SK-N-SH (cell line): ENCODE data around the gene AIP.

Experiments
- CHD2 ChIP-seq: fragments of 150-350 bp; IDR thresholded peaks from 2 replicates; pipeline ENCODE4 v1.6.1; 2018; ENCODE audit warnings: low read length; ENCODE audit not compliant: partially characterized antibody
- FOSL2 ChIP-seq: IDR thresholded peaks from 2 replicates; pipeline ENCODE4 v1.4.0; 2012; ENCODE audit warnings: low read depth, mild to moderate bottlenecking, moderate library complexity, borderline replicate concordance
- RAD21 ChIP-seq: IDR thresholded peaks from 2 replicates; pipeline ENCODE4 v1.6.1; 2012; ENCODE audit warnings: mild to moderate bottlenecking, low read length
- TAF1 ChIP-seq: IDR thresholded peaks from 2 replicates; pipeline ENCODE4 v1.6.1; 2012; ENCODE audit warnings: low read depth, mild to moderate bottlenecking, low read length, moderate library complexity, borderline replicate concordance
- TEAD4 ChIP-seq: IDR thresholded peaks from 2 replicates; pipeline ENCODE4 v1.4.0; 2012; ENCODE audit warnings: mild to moderate bottlenecking, borderline replicate concordance; ENCODE audit not compliant: insufficient read depth
- TF ChIP-seq, protein P1 (sequence below): fragments of 200-600 bp; sonication (generic); IDR thresholded peaks from 2 replicates; pipeline ENCODE4 v1.6.1; 2017; ENCODE audit warnings: antibody characterized with exemption, mild to moderate bottlenecking, moderate library complexity
- TF ChIP-seq, protein P2 (sequence below): IDR thresholded peaks from 2 replicates; pipeline ENCODE4 v1.4.0; 2012; ENCODE audit warnings: low read depth

DNA sequence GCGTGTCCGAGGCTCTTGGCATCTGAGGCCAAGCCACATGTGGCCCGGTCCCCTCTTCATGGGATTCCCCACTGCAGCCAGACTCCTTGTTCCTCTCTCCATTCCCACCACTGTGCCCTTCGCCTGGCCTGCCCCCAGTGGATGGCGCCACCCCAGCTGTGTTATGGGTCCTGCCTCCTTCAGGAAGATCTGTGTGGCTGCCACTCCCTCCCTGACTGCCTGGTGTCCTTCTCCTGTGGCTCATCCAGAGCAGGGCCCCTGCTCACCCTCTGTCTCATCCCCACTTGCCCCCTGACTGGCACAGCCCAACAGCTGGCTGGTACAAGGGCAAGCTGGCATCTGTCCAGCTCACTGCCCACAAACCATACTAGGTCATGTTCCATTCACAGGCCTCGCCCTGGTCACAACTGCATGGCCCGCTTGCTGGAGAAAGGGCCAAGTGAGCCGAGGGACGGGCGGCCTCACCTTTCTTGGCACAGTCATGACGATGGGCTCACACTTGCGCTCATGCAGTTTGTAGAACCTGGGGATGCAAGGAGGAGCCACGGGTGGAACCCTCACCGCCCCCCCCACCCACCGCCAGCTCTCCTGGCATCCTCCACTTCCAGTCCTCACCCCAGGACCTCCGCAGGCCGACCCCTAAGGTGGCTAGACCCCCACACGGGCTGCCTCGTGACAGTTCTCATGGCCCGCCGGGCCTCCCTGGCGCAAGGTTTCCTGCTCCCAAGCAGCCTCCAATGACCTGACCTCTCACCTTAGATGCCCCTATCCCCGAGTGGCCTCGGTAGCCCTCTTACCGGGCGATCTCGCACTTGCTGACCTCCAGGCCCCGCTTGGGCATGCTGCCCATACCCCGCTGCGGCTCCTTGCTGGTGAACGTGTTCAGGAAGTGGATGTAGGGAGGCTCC is 43.3 kb upstream of the AIP start:
- no peak for TF ChIP-seq FOSL2
- no peak for TF ChIP-seq CHD2
- TF ChIP-seq, protein P1, sequence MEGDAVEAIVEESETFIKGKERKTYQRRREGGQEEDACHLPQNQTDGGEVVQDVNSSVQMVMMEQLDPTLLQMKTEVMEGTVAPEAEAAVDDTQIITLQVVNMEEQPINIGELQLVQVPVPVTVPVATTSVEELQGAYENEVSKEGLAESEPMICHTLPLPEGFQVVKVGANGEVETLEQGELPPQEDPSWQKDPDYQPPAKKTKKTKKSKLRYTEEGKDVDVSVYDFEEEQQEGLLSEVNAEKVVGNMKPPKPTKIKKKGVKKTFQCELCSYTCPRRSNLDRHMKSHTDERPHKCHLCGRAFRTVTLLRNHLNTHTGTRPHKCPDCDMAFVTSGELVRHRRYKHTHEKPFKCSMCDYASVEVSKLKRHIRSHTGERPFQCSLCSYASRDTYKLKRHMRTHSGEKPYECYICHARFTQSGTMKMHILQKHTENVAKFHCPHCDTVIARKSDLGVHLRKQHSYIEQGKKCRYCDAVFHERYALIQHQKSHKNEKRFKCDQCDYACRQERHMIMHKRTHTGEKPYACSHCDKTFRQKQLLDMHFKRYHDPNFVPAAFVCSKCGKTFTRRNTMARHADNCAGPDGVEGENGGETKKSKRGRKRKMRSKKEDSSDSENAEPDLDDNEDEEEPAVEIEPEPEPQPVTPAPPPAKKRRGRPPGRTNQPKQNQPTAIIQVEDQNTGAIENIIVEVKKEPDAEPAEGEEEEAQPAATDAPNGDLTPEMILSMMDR, result peak; percentile 44
- no peak for TF ChIP-seq RAD21
- TF ChIP-seq, protein P2, sequence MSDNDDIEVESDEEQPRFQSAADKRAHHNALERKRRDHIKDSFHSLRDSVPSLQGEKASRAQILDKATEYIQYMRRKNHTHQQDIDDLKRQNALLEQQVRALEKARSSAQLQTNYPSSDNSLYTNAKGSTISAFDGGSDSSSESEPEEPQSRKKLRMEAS, result no peak
- no peak for TF ChIP-seq TEAD4
- no peak for TF ChIP-seq TAF1
